SH-SY5Y (cell line): ENCODE data around the gene LRFN2.

Source experiments
- GATA2 ChIP-seq: IDR thresholded peaks from 2 replicates; pipeline ENCODE4 v1.6.1; 2011; ENCODE audit warnings: mild to moderate bottlenecking, low read depth, low read length
- GATA3 ChIP-seq: IDR thresholded peaks from 2 replicates; pipeline ENCODE4 v1.6.1; 2011; ENCODE audit warnings: low read depth, mild to moderate bottlenecking, low read length, moderate library complexity

- TF ChIP-seq GATA2, result no peak
- no peak for TF ChIP-seq GATA3
Observed at GRCh38 chr6:40346246-40346645, 240.9 kb downstream of the LRFN2 start.
